Dermis microvascular lymphatic vessel endothelial cell (primary cell): ENCODE data around the gene SETD2. TPM values are rescaled to one million over a fixed set of nuclear protein-coding genes. Genes with fewer than 3 reads are reported as not detected.

Source experiments
- DNase-seq, 2 donors: peaks; one replicate each; pipeline versions ENCODE4 v3.0.0 to v3.0.0-alpha.2; 2010; ENCODE audit warnings: low read depth in 2 of 2
- total RNA-seq: library from RNA; depleted of rRNA; stranded (reverse); fragments of >200 nt; gene quantifications from 2 replicates; pipeline ENCODE4 v1.2.1, GENCODE V29; 2014

The SETD2 gene
- total RNA-seq, 1 donor from 2014 or later = 18.9 TPM

GRCh38 chr3:46984591-46985459 lies 179.1 kb downstream of the SETD2 start:
- no peak for DNase-seq

- no peak for DNase-seq
Observed at GRCh38 chr3:46982546-46982945, 181.4 kb downstream of the SETD2 start.

DNA sequence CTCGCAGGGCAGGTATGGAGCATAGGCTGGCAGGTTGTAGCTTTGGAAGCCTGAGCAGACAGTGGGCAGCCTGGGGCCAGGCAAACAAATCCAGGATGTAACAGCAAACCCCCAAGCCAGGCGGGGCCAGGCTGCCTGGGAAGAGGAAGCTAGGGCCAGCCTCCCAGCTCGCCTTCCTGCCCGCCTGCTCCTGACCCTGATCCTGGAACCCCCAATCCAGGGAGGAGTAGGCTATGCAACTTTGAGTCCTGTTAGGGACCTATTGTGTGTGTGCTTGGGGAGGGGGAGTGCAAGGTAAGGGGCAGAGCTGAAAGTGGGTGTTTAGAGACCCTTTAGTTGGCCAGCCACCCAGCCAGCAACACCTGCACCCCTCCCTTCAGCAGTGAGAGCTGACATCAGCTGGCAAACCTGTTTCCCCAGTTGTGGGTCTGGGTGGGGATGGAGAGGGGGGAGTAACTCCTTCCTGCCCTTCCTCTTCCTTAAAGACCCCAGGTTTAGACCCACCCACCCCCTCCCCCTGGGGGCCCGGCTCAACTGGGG lies 181.9 kb downstream of the SETD2 start:
- DNase-seq = peak in 1 of 2 donors; percentile 40

DNA sequence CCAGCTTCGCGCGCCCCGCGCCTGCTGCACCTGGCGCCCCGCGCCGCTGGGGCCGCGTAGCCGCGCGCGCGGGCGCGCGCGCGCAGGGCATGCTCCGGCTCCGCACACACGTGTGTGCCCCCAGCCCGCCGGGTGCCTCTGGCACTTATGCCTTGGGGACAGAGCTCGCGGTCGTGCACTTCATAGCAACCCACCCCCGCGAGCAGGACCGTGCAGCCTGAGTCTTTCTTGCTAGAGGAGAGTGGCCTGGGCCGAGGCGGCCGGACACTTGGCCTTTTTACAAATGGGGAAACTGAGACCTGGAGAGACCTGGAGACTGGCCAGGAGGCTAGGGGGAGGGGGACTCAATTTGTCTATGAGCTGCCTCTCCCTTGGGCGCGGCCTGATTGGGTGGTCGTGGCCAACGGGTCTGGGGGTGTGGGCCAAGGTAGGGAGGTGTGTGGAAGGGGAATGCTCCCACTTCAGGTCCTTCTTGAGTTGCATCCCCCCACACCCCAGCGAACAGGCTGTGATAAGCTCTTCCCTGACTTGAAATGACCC lies 183.9 kb downstream of the SETD2 start:
- DNase-seq = no peak

DNA sequence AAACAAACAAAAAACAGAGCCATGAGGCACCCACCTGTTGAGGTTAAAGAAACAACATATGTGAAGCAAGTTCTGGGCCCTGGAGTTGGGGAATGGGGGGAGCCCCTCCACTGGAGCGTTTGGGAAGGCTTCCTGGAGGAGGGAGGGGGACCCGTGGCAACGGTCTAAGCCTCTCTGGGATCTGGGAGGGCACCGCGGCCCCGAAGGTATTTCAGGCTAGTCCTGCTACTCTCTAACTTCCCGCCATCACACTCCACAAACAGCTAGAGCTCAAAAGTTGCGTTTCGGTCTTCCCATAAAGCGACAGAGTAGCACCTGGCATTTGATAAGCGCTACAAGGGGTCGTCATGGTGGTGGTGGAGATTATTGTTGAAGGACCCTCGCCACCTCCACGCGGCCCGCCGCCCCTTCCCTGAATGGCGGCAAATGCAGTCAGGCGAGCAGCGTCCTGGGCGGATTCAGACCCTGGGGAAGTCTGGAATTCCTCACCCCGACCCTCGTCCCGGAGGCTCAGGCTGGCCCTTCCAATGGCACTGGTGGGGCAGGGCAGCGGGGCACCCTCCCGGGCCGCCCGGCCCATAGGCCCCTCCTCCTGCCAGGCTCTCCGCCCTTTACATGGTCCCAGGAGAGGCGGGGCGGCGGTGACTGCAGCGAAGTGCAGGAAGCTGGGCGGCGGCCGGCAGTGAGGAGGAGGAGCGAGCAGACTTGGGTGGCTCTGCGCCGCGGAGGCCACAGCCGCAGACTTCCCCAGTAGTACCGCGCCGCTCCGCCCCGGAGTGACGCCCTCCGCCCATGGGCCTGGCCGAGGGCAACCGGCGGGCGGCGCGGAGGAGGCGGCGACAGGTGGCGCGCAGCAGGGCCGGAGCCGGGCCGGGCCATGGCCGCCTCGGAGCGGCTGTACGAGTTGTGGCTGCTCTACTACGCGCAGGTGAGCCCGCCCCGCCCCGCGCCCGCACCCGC lies 184.6 kb downstream of the SETD2 start, which contains the start of gene NBEAL2:
NBEAL2 (plus strand) TSS at position 682 of the 960 bp plus-strand sequence; CDS start at position 878, 196 bp downstream.
- DNase-seq = peak; percentile 67 to 95

- no peak for DNase-seq
Observed at GRCh38 chr3:46978381-46978780, 185.5 kb downstream of the SETD2 start.

- DNase-seq = no peak
Observed at GRCh38 chr3:46977811-46978195, 186.1 kb downstream of the SETD2 start.

GRCh38 chr3:46976326-46977190 lies 187.4 kb downstream of the SETD2 start, which contains the start of gene CCDC12:
TSS of gene CCDC12 (minus strand) at chr3:46976745. CDS start at chr3:46976732, 13 bp downstream.
- DNase-seq = peak; percentile 97 to 99

DNA sequence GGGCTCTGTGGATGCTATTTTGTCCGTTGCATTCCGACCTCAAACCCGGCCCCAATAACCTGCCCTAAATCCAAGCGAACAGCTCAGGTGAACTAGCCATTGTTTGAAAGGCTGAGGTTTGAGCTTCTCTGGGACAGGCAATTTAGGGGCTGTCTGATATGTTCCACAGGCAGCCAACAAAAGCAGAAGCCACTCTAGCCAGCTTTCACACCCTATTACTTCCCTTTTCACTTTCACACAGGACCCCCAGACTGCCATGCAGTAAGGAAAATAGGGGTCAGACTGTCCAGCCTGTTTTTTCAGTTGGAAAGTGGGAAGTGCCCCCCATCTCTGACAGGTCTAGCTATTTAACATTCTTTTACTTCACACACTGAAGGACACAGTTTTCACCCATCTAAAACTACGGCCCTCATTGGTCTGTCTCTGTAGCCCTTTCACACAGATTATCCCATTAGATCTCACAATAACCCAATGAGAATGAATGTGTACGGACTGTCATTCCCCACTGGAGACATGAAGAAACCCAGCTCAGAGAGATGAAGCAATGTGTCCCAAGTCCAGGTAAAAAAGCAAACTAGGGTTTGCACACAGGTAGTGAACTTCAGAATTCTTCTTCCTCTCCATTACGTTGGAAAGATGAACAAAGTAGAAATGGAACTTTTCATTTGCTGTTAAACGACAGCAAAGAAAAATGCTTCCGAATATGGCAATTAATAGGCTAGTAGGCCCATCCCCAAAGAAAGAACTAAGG lies 189.3 kb downstream of the SETD2 start:
- no peak for DNase-seq

DNA sequence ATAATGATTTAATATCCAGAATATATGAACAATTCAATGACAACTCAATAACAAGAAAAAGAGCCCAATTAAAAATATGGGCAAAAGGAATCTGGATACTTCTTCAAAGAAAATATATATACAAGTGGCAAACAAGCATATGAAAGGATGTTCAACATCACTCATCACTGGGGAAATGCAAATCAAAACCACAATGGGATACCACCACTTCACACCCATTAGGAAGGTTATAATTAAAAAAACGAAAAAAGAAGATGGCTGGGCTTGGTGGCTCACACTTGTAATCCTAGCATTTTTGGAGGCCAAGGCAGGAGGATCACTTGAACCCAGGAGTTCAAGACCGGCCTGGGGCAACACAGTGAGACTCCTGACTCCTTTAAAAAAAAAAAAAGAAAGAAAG lies 191.5 kb downstream of the SETD2 start:
- DNase-seq = no peak

GRCh38 chr3:46971742-46972141 lies 192.2 kb downstream of the SETD2 start:
- DNase-seq = no peak

DNA sequence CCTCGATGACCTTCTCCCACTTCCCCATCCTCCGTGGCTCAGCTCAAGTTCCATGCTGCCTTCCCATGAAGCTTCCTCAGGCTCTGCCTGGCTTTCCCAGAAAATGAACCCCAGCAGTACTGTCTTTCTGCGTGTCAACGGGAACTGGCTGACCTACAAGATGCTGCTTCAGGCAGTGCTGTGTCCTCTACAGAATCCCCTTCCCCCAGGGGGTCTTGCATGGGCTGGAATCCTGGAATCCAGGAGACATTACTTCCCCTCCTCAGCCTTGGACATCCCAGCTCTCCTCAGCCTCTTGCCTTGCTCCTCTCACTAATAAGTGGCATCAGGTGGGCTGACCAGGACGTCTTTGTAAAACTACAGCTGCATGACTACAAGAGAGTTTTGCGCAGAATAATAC lies 192.8 kb downstream of the SETD2 start:
- DNase-seq = no peak

GRCh38 chr3:46970391-46971091 lies 193.4 kb downstream of the SETD2 start:
- DNase-seq = peak; percentile 39 to 46

DNA sequence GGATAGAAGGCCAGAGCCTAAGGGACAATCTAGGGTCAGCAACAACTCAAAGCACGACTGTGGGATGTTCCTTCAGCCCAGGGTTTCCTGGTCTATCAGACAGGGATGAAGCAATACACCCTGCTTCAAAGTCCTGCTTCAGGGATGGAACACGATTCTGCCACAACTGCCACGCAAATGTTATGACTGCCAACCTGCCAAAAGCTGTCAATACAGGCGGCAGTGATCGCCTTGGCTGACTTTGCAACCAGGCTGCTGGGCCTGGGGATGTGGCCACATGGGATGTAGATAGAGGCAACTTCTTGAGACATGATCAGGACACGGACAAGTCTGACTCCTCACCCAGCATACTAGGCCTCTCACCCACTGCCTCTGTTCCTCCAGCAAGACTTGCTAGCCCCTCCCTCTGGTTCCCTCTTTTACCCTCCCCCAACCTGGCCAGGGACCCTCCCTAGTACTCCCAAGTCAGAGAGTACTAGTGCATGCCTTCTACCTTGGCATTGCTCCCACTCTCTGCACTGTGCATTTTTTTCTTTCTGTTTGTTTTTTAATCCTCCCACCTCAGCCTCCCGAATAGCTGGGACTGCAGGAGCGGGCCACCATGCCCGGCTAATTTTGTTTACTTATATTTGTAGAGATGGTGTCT lies 195.0 kb downstream of the SETD2 start:
- no peak for DNase-seq

GRCh38 chr3:46966811-46967210 lies 197.1 kb downstream of the SETD2 start:
- DNase-seq = no peak
